Left colon (tissue), 2 donors: ENCODE measurements around the gene POLR1G. TPM values are rescaled to one million over a fixed set of nuclear protein-coding genes. Genes with fewer than 3 reads are reported as not detected.

Experiments
- ATAC-seq: fragments of 200-7000 bp; cut with Tn5 transposase; one replicate; pipeline ENCODE4 v1.9.1; 2020; ENCODE audit warnings: mild to moderate bottlenecking, moderate library complexity
- DNase-seq, 2 donors: peaks; one replicate each; pipeline ENCODE4 v3.0.0-alpha.2; 2020
- intact Hi-C, 2 donors: fragments of 100-400 bp; cut with DNase I in 1 of 2; cut with micrococcal nuclease in 1 of 2; formaldehyde crosslinking; loops; one replicate each; pipeline versions ENCODE4 v1.11.2 to v1.14.0; 2022; cut with DNase I, micrococcal nuclease
- total RNA-seq, 2 donors: library from RNA; stranded (reverse); fragmentation: NEBNext Ultra II Directional; extraction: Animal tissue kit (Norgen Biotek cat#: 25700); gene quantifications; one replicate each; pipeline ENCODE4 v1.2.1, GENCODE V29; 2021
- donor health status: DM: no; HTN: no; CAD: no.
- donor health status: DM: yes; HTN: yes; CAD: no.

The POLR1G gene
- total RNA-seq, 2 donors from 2014 or later = 3.0 to 3.2 TPM

DNA sequence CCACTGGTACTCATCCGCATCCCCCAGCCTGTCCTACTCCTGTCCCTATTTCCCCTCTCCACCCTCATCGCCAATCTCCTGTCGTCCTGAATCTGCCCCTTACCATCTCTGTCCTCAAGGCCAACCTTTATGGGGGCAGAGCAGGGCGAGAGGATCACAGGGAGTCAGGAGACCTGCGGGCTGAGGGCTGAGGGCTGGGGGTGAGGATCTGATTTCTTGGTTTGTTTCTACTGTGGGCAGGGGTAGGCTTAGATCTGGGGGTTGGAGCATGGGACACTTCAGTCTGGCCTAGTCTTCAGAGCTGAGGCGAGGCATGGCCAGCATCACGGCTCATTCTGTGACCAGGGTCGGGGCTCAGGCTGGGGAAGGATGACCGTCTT lies 33.8 kb downstream of the POLR1G start:
- no peak for ATAC-seq
- no peak for DNase-seq
- intact Hi-C loops = no loop called here

DNA sequence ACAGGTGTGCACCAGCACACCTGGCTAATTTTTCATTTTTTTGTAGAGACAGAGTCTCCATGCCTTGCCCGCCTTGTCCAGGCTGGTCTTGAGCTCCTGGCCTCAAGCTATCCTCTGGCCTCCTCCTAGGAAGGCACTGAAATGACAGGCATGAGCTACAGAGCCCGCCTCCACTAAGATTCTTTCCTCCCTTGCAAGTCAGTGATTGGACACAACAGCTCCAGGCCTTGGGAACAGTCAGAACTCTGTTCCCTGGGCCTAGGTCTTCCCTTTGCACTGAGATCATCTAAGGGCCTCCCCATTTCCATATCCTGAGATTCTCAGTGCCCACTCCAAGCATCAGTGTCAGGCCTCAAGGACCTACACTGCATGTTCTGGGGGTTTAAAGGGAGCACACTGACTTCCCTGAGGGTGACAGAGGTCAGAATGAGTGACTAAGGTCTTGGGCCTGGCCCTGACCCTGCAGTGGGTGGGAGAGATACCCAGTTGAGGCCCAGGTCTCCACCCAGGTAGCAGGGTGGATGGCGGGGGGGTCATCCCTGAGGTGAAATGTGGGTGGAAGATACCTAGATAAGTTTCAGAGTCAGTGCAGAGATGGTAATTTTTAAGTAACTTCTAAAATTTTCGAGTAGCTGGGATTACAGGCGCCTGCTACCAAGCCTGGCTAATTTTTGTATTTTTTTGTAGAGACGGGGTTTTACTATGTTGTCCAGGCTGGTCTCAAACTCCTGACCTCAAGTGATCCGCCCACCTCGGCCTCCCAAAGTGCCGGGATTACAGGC lies 34.6 kb downstream of the POLR1G start:
- ATAC-seq = no peak
- no peak for DNase-seq
- intact Hi-C loops = no loop called here

DNA sequence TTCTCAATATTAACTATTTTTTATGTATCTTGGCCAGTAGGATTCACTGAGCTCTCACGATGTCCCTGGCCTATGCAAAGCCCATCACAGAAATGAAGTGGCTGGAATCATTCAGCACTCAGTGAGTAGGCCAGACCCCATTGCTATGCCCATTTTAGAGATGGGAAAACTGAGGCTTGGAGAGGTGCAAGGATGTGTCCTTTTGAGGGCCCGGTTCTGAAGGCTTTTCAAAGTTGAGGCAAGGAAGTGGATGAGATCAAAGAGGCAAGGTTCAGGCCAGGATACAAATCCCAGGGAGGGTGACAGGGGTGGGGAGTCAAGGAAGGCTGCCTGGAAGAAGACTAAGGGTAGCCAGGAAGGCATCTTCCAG lies 35.9 kb downstream of the POLR1G start:
- ATAC-seq = no peak
- intact Hi-C loops = no loop called here

DNA sequence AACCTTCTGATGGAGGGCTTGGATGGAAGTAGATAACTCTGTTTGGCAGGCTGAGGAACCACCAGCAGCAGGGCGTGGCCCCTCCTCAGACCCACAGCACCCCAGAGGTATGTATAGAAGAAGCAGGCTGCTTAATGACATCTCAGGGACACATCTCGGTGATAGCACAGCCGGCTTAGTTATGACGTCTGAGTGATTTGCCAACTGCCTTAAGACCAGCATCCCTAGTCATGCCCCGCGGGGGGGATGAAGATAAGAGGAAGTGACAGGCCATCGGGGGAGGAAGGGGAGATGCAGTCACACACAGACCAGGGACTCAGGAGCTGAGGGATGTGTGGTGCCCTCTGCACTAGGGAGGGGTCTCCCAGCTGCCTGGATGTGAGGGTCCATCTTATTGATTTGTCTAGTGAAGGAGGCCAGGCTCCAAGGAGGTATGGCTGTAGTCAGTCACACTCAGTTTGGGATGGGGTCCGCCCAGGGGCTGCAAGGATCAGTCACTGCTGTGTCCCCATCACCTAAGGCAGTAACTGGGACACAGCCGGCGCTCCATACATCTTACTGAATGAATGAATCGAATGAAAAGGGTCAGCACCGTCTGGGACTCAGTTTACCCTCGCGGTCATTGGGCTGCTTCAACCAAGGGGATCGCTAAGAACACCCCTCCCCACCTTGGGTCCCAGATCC lies 36.5 kb downstream of the POLR1G start:
- intact Hi-C loops = no loop called here
- ATAC-seq (no peak), DNase-seq (peak; percentile 58 to 64)

More for the DNA sequence above, 35.9 kb downstream of the POLR1G start:
- no peak for DNase-seq

DNA sequence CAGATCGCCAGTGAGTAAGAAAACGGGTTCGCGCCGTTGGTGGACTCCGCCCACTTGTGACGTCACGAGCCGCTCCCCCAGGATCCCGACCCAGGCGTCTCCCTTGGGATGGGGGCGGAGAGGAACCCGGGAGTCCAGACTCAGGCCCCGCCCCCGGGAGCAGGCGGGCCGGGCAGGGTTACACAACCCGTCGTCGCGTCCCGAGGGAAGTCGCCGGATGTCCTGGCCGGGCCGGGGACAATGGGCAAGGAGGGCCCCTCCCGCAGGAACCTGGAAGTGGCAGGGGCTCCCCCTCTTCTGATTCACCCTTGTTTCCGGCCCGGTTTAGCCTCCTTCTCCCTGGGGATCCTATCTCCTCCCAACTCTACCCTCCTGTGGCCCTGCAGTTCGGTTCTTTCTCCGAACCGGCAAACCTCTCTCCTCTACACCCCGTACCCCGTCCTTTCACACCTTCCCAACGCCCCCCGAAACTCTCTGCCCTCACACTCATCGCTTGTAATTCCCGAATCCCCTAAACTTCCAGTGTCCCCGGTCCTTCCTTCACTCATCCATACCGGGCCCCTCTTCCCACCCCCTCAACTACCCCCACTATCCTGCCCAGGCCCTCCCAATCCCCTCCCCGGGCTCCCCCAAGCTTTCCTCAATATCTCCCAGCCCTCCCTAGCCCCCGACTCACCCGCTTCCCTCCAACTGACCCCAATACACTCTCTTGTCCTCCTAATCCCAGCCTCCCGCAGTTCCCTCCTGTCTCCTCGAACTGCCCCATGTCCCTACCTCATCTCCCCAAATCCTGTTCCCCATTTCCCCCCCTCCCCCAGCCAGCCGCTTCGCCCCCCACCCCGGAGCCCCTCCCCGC lies 37.2 kb downstream of the POLR1G start:
- intact Hi-C loops = no loop called here
- peak; percentile 81 for ATAC-seq
- DNase-seq = peak; percentile 96 to 97

DNA sequence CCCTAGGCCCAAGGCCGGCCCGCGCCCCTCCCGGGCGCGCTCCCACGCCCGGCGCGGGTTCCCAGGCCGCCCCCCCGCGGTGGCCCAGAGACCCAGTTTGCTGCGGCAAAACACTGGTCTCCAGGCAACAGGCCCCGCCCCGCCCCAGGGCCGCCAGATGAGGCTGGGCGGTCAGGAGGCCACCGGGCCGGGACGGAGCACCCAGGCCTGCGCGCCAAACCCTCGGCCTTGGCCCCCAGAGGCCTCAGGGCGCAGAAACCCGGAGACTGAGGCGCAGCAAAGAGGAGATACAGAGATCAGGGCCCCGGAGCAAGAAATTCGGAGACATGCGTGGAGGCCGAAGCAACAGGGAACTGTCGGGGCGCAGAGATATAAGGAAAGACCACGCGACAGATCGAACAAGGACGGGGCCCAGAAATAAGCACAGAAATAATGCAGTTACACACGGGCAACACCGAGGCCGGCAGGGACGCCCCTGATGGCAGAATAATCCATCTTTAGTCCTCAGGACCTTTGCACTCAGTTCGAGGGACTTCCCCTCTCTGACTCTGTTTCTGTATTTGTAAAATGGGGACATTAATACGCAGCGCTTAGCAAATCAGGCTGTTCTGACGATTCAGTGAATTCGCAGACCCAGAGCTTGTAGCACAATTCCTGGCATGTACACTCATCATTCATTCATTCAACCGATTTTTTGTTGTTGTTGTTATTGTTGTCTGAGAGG lies 38.0 kb downstream of the POLR1G start:
- peak; percentile 60 for ATAC-seq

DNA sequence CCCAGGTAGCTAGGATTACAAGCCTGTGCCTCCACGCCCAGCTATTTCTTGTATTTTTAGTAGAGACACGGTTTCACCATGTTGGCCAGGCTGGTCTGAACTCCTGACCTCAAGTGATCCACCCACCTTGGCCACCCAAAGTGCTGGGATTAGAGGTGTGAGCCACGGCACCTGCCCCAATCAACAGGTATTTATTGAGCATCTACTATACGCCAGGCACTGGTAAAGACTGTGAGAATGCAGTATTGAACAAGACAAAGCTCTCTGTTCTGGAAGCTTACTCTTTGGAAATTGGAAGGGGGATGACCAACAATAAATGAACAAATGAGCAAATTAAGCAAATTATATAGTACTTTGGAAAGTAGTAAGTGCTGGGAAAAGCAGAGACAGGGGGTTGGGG lies 38.7 kb downstream of the POLR1G start:
- DNase-seq (no peak), ATAC-seq (no peak)
- intact Hi-C loops = no loop called here

More for the DNA sequence above, 38.0 kb downstream of the POLR1G start:
- peak; percentile 94 to 97 for DNase-seq
- intact Hi-C loops = no loop called here

DNA sequence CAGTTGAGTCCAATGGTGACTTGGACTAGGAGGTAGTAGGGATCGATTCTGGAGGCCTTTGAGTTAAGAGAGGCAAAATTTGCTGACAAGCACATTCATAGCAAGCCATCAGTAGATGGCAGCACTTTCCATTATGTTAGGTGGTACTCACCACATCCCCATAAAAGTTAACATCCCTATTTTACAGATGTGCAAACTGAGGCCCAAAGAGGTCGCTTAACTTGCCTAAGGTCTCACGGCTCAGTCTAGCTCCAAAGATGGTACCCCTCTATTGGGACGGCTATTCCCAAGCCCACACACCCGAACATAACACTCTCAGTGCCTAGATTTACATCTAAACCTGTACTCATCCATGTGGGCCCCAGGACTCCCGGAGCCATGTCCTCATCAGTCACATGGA lies 39.9 kb downstream of the POLR1G start:
- DNase-seq = no peak
- intact Hi-C loops = no loop called here
- no peak for ATAC-seq

DNA sequence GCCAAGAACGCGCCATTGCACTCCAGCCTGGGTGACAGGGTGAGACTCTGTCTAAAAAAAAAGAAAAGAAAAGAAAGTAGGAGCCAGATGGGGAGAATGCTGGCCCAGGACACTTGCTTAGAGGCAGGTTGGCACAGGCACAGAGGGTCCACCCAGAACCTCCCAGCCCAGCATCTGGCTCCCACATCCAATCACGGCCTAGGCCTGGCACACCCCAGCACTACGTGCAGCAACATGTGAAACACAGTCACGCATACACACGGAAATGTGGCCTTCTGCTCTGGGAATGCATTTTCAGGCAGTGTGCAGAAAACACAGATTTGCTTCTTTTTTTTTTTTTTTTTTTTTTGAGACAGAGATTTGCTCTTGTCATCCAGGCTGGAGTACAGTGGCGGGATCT lies 40.5 kb downstream of the POLR1G start:
- DNase-seq (no peak), ATAC-seq (no peak)
- intact Hi-C loops = no loop called here

DNA sequence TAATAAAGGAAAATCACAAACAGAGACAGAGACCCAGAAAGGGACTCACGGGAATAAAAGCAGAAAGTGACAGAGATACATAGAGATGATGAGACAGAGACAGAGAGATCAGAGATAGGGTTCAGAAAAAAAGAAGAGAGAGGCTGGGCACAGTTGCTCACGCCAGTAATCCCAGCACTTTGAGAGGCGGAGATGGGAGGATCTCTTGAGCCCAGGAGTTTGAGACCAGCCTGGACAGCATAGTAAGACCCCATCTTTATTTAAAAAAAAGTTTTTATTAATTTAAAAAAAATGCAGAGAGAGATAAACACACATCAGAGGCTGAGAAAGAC lies 41.9 kb downstream of the POLR1G start:
- DNase-seq = no peak
- no peak for ATAC-seq
- intact Hi-C loops = no loop called here

DNA sequence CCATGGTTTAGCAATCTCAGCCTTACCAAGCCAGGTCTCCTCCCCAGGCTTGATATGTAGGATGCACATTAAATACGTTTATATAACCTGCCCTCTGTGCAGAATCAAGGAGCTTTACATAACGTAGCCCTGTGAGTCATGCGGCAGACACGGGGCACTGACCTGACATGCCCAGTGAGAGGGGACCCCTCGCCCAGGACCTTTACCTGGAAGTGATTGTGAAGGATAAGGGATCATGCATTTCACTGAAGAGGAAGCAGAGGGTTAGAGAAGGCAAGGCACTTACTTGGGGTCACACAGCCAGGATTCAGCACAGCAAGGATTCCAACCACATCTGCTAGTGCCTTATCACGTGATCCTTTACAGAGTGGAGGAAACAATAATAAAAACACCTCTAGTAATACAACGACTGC lies 42.4 kb downstream of the POLR1G start:
- DNase-seq = peak; percentile 45 to 78
- ATAC-seq = peak; percentile 36
- intact Hi-C loops = no loop called here

DNA sequence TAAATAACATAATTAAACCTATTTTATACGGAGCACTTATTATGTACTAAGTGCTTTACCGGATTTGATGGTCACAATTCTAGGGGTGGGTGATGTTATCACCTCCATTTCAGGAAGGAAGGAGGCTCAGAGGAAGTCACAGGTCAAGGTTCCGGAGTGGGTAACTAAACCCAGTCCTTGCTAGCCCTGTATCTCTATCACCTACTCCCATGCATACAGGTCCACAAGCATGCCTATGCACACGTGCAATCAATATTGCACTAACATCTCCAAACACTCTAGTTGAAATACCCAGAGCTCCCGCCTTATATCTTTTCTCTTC lies 43.5 kb downstream of the POLR1G start:
- DNase-seq (no peak), ATAC-seq (peak; percentile 4)
- intact Hi-C loops = no loop called here

DNA sequence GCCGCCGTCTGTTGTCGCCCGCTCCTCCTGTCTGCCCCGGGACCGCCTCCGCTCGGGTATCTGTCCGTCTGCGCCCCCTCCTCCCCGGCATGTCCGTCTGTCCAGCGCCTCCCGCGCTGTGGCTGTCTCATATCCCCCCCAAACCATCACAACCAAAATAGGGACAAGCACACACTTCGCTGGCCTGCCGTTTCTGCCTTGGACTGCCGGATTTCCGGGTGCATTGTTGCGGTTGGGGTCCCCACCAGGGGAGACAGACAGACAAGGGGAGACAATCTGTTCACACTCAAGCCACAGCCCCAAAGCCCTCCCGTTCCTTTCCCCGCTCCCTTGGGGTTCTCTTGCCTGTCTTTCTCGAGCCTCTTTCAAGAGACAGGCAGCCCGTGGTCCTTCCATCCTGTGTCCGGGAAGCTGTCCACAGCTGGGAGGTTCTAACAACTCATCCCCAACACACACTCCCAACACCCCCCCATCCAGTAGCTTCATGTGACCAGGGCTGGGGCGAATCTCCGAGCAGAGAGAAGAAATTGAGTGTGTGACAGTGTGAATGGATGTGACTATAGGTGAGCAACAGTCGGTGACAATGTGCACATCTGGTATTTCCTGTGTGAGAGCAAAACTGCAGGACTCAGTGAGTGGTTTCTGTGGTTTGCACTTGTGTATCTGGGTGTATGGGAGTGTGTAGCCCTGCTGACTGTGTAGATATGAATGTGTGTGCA lies 44.8 kb downstream of the POLR1G start:
- intact Hi-C loops = no loop called here
- no peak for ATAC-seq

DNA sequence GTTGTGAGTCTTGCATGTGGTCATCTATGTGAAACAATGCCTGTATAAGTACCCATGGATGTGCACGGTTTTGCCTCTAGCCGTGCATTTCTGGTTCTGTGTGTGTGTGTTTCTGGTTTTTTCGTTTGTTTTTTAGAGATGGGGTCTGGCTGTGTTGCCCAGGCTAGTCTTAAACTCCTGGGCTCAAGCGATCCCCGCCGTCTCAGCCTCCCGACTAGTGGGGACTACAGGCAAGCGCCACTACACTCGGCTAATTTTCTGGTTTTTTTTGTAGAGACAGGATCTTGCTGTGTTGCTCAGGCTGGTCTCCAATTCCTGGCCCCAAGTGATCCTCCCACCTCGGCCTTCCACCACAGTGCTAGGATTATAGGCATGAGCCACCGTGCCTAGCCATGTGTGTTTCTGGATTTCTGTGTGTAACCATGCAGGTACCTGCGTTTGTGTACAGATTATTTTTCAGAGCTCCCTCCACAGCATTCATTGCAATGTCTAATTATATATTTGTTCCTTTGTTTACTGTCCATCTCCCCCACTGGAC lies 45.5 kb downstream of the POLR1G start:
- ATAC-seq (no peak), DNase-seq (no peak)
- intact Hi-C loops = no loop called here

More for the DNA sequence above, 44.8 kb downstream of the POLR1G start:
- DNase-seq = peak; percentile 54 to 57

DNA sequence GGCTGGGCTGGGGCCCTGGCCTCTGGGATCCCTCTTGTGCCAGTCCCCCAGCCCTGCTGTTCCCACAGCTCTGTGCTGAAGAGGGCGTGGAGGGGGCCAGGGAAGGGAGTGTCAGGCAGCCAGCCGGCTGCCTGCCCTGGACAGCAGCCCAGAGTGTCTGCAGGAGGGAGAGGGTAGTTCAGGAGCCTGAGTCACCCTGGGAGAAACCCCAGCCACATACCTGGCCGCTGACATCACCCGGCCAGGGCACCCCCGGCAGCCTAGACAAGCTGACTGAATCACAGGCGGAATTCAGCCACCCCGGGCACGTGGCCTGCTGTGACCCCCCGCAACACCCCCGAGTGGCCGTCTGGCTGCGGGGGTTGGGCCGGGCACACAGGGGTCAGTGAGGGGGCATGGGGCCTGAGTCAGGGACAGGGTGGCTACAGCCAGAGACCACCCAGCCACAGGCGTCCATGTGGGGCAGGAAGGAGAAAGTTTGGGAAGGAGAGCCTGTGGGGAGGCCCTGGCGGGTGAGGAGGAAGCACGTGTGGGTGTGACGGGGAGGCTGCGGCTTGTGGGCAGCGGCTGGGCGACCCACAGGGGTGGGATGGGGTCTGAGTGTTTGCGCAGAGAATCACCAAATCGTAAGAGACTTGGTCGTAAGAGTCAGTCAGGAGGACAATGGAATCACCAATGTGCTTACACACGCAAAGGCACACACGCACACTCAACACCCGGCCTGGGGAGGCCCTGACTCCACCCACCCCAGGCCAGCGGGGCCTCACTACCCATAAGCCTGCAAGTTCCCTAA lies 49.5 kb downstream of the POLR1G start:
- intact Hi-C loops = no loop called here
- peak; percentile 86 to 97 for DNase-seq
- ATAC-seq = peak; percentile 90

DNA sequence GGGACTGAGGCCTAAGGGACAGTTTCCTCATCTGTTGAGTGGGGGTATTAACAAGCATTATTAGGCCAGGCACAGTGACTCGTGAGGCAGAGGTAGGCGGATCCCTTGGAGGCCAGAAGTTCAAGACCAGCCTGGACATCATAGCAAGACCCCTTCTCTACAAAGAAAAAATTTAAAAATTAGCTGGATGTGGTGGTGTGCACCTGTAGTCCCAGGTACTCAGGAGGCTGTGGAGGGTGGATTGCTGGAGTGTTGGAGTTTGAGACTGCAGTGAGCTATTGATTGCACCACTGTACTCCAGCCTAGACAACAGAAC lies 50.0 kb downstream of the POLR1G start:
- DNase-seq = no peak
- intact Hi-C loops = no loop called here
- ATAC-seq = no peak

DNA sequence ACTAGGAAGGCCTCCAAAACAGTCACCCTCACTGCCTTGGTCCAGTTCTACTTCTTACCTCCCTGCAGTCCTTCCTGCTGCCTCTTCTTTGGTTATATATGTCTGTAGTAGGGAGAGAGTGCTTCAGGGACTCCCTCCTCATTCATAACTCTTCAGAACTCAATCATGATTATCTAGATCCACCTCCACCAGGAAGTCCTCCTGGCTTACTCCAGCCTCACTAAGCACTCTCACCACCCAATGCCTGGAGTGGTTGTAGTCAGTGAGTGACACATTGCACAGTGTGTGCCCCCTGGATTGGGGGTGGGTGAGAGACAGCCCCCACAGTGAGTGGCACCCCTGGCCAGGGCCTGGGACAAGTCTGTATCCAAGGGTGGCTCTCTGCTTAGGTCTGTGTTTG lies 51.3 kb downstream of the POLR1G start:
- no peak for ATAC-seq
- intact Hi-C loops = no loop called here
- no peak for DNase-seq
